Spinal cord (tissue), 10 donors: Measurements from ENCODE around the gene ATF7IP2. TPM values are rescaled to one million over a fixed set of nuclear protein-coding genes. Genes with fewer than 3 reads are reported as not detected.
"Not testable (repeated sequence)": the region's sequence is repeated elsewhere in the genome, so short reads cannot be mapped to it uniquely, and the experiment has no call there.

Experiments
- DNase-seq, 6 donors: peaks; one replicate each; pipeline versions ENCODE4 v3.0.0 to v3.0.0-alpha.2; 2013 to 2015; ENCODE audit warnings: low spot score in 6 of 6, low read depth in 4 of 6
- H3K27ac ChIP-seq: one replicate; pipeline ENCODE4 v1.5.1; 2013; ENCODE audit warnings: low read depth, low read length, control low read depth
- H3K27me3 ChIP-seq: one replicate; pipeline ENCODE4 v1.6.1; 2013; ENCODE audit warnings: low read length; ENCODE audit not compliant: control insufficient read depth, insufficient read depth
- H3K36me3 ChIP-seq: one replicate; pipeline ENCODE4 v1.6.1; 2013; ENCODE audit warnings: low read length; ENCODE audit not compliant: control insufficient read depth, insufficient read depth
- H3K4me1 ChIP-seq: one replicate; pipeline ENCODE4 v1.6.1; 2013; ENCODE audit warnings: low read length; ENCODE audit not compliant: control insufficient read depth, insufficient read depth
- H3K4me3 ChIP-seq: one replicate; pipeline ENCODE4 v1.5.1; 2013; ENCODE audit warnings: low read depth, low read length, control low read depth
- H3K9me3 ChIP-seq: one replicate; pipeline ENCODE4 v1.6.1; 2013; ENCODE audit warnings: low read length; ENCODE audit not compliant: control insufficient read depth, insufficient read depth
- WGBS: methylation state at CpG from one replicate; pipeline ENCODE4 v1.1.5; 2013; ENCODE audit warnings: missing lambda C conversion rate; ENCODE audit not compliant: insufficient coverage; 5-methylcytosine and 5-hydroxymethylcytosine counted together
- polyA plus RNA-seq, 2 donors: library from polyadenylated mRNA; unstranded; fragments of 120-200 nt; gene quantifications; one replicate each; pipeline ENCODE4 v1.2.1, GENCODE V29; 2013; ENCODE audit not compliant: insufficient read length in 2 of 2
- total RNA-seq, 2 donors: library from RNA; depleted of rRNA in 1 of 2; stranded (reverse); fragments of 120-200 nt in 1 of 2; fragments of >200 nt in 1 of 2; gene quantifications; one replicate each; pipeline versions ENCODE4 v1.2.3 to v1.2.4, GENCODE V29; 2013 to 2014
- donor health status: healthy.

Gene ATF7IP2
- total and polyA plus RNA-seq, 4 donors: 10.4 to 16.9 (median 14.0) TPM

DNA sequence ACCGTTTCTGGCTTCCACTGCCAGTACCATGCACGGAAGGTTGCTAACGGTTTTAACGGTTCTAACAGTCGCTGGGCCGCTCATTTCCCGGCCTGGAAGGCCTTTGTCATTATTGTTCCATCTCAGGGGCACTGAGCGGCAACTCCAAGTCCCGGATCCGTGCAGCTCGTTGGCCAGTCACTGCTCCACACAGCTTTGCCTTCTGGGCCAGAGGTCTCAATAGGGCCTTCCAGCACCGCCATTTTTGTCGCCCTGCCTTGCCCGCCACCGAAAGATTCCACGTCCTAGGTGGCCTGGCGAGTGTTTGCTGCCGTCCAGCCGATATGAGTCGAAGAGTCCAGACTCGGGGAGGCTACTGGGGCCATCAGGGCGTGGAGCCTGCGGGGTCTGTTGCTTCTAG lies 30.3 kb upstream of the ATF7IP2 start:
- H3K4me1 ChIP-seq: no peaks in the 10 kb centered on the region
- no peak overlapping the region for H3K4me3 ChIP-seq
- H3K27me3 ChIP-seq: no peaks in the 10 kb centered on the region
- 97% methylated on average over 23 of the region's 23 CpGs for WGBS
- no peaks in the 10 kb centered on the region for H3K9me3 ChIP-seq
- H3K27ac ChIP-seq: no peak overlapping the region
- DNase-seq: no peak
- no peaks in the 10 kb centered on the region for H3K36me3 ChIP-seq

GRCh38 chr16:10356870-10357842 lies 28.7 kb upstream of the ATF7IP2 start:
- no peak overlapping the region for H3K4me3 ChIP-seq
- DNase-seq: no peak
- no peaks in the 10 kb centered on the region for H3K27me3 ChIP-seq
- no peaks in the 10 kb centered on the region for H3K9me3 ChIP-seq
- no peaks in the 10 kb centered on the region for H3K36me3 ChIP-seq
- 87% methylated on average over 6 of the region's 11 CpGs for WGBS
- no peaks in the 10 kb centered on the region for H3K4me1 ChIP-seq
- no peak overlapping the region for H3K27ac ChIP-seq

DNA sequence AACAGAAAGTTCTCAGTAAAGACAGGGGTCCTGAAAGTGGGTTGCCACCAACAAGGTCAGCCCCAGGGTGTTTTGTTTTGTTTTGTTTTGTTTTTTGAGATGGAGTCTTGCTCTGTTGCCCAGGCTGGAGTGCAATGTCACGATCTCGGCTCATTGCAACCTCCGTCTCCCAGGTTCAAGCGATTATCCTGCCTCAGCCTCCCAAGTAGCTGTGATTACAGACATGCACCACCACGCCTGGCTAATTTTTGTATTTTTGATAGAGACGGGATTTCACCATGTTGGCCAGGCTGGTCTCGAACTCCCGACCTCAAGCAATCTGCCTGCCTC lies 24.1 kb upstream of the ATF7IP2 start:
- not testable (repeated sequence) for H3K27me3 ChIP-seq, H3K27ac ChIP-seq, H3K4me3 ChIP-seq, H3K9me3 ChIP-seq, H3K4me1 ChIP-seq, DNase-seq, H3K36me3 ChIP-seq
- WGBS: 100% methylated on average over 8 of the region's 8 CpGs

DNA sequence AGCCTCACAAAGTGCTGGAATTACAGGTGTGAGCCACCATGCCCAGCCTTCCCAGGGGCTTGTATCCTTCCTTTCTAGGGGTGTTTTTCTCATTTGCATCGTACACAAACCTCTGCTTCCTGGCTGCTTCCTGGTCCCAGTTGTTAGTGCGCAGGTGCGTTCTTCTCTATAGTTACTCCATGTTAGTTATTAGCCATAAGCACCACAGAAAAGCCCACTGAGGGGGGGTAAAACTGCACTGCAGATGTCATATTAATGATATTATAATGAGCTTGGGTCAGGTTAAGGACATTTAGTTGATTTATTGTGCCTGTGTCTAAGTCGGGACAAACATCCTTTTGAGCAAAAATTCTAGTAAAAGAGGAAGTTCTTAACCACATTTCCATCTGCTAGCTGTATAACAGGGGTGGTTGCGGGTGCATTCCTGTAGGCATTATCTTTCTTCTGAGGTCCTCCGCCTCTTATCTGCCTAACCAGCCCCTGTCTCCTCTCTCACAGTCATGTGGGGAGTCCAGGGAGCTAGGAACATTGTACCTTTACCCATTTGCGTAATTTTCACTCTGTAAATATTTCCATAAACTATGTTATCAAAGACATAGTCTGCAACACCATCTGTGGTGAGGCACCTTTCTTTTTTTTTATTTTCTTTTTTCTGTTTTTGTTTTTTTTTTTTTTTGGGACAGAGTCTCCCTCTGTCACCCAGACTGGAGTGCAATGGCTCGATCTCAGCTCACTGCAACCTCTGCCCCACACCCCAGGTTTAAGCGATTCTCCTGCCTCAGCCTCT lies 23.6 kb upstream of the ATF7IP2 start:
- WGBS: 100% methylated on average over 2 of the region's 9 CpGs
- H3K27me3 ChIP-seq: no peaks in the 10 kb centered on the region
- no peaks in the 10 kb centered on the region for H3K36me3 ChIP-seq
- H3K27ac ChIP-seq: no peak overlapping the region
- H3K9me3 ChIP-seq: no peaks in the 10 kb centered on the region
- no peaks in the 10 kb centered on the region for H3K4me1 ChIP-seq
- no peak overlapping the region for H3K4me3 ChIP-seq
- DNase-seq: no peak

GRCh38 chr16:10362864-10363197 lies 23.0 kb upstream of the ATF7IP2 start:
- not testable (repeated sequence) for DNase-seq, H3K27ac ChIP-seq, H3K9me3 ChIP-seq, H3K36me3 ChIP-seq, H3K4me1 ChIP-seq, H3K27me3 ChIP-seq, H3K4me3 ChIP-seq
- WGBS: no CpG with 5 or more reads among the region's 4 CpGs

DNA sequence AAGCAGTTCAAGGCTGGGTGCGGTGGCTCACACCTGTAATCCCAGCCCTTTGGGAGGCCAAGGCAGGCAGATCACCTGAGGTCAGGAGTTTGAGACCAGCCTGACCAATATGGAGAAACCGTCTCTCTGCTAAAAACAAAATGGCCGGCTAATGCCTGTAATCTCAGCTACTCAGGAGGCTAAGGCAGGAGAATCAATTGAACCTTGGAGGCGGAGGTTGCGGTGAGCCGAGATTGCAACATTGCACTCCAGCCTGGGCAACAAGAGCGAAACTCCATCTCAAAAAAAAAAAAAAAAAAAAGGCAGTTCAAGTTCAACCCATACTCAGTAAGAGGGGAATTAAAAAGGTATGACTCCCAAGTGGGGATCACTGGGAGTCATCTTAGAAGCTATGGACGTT lies 19.2 kb upstream of the ATF7IP2 start:
- not testable (repeated sequence) for H3K4me1 ChIP-seq
- 94% methylated on average over 3 of the region's 8 CpGs for WGBS

GRCh38 chr16:10367616-10368188 lies 18.2 kb upstream of the ATF7IP2 start:
- DNase-seq: no peak
- no peak overlapping the region for H3K27ac ChIP-seq
- H3K27me3 ChIP-seq: no peaks in the 10 kb centered on the region
- WGBS: no CpG with 5 or more reads among the region's 5 CpGs
- no peaks in the 10 kb centered on the region for H3K4me1 ChIP-seq
- H3K36me3 ChIP-seq: no peaks in the 10 kb centered on the region
- no peak overlapping the region for H3K4me3 ChIP-seq
- no peaks in the 10 kb centered on the region for H3K9me3 ChIP-seq

More for the DNA sequence above, 19.2 kb upstream of the ATF7IP2 start:
- H3K36me3 ChIP-seq, H3K9me3 ChIP-seq, H3K27me3 ChIP-seq, H3K27ac ChIP-seq, DNase-seq, H3K4me3 ChIP-seq: not testable (repeated sequence)

DNA sequence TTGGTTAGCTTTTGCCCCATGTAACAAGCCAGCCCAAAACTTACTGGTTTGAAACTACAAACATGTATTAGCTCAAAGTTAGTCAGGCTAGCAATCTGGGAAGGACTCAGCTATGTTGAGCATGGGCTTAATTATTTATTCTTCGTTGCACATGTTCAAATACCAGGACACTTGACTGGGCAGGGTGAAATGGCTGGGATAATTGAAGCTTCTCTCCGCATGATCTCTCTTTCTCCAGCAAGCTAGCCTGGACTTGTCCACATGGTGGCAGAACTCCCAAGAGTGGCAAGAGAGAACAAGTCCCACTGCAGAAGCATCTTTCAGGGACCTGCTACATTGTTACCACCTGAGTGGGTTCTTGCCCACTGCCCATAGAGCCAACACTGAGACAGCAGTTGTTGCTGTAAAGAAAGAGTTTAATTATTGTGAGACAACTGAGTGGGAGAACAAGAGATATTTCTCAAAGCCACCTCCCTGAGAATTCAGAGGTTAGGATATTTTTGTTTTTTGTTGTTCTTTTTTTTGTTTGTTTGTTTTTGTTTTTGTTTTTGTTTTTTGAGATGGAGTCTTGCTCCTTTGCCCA lies 16.8 kb upstream of the ATF7IP2 start:
- no peaks in the 10 kb centered on the region for H3K4me1 ChIP-seq
- H3K27ac ChIP-seq: no peak overlapping the region
- no peaks in the 10 kb centered on the region for H3K36me3 ChIP-seq
- 63% methylated on average over 2 of the region's 2 CpGs for WGBS
- DNase-seq: no peak
- no peak overlapping the region for H3K4me3 ChIP-seq
- no peaks in the 10 kb centered on the region for H3K27me3 ChIP-seq
- no peaks in the 10 kb centered on the region for H3K9me3 ChIP-seq

DNA sequence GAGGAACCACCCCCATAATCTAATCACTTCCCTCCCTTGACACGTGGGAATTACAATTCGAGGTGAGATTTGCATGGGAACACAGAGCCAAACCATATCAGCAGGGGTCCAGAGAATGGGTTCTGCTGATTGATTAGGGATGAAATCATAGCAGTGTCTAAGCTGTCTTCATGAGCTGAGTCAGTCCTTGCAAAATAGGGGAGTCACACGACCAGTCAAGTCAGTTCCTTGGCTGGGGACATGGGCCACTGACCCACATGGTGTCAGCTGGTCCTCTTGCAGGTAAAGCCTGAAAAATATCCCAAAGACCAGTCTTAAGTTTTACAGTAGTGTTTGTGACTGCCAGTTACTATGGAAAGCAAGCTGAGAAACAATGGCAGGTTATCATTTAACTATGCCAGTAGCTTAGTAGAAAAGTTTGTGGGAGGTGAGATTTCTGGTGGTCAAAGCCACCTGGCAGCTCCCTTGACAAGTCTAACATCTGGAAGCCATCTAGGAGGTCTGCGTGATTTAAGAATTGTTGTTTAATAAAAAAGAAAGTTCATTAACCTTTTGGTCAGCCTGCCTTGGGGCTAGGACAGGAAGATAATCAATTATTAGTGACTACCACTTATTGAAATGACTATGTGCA lies 15.7 kb upstream of the ATF7IP2 start:
- Histone ChIP-seq H3K4me1 (no peaks in the 10 kb centered on the region), H3K9me3 (no peaks in the 10 kb centered on the region), H3K27ac (no peak overlapping the region), H3K4me3 (no peak overlapping the region), H3K36me3 (no peaks in the 10 kb centered on the region), H3K27me3 (no peaks in the 10 kb centered on the region)
- 64% methylated on average over 1 of the region's 4 CpGs for WGBS
- no peak for DNase-seq
